Raji (cell line): Measurements from ENCODE around the gene PTGS2.

Experiments used
- POLR2A ChIP-seq: IDR thresholded peaks from 2 replicates; pipeline ENCODE4 v1.6.1; 2011; ENCODE audit warnings: low read depth, low read length, control low read depth; ENCODE audit not compliant: insufficient read depth

PTGS2 gene

DNA sequence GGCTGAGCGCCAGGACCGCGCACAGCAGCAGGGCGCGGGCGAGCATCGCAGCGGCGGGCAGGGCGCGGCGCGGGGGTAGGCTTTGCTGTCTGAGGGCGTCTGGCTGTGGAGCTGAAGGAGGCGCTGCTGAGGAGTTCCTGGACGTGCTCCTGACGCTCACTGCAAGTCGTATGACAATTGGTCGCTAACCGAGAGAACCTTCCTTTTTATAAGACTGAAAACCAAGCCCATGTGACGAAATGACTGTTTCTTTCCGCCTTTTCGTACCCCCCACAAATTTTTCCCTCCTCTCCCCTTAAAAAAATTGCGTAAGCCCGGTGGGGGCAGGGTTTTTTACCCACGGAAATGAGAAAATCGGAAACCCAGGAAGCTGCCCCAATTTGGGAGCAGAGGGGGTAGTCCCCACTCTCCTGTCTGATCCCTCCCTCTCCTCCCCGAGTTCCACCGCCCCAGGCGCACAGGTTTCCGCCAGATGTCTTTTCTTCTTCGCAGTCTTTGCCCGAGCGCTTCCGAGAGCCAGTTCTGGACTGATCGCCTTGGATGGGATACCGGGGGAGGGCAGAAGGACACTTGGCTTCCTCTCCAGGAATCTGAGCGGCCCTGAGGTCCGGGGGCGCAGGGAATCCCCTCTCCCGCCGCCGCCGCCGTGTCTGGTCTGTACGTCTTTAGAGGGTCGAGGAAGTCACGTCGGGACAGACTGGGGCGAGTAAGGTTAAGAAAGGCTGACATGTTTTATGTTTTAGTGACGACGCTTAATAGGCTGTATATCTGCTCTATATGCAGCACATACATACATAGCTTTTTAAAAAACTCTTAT is at the start of gene PTGS2:
TSS of gene PTGS2 (minus strand) at position 179 of the 817 bp plus-strand sequence. CDS start at position 46, 133 bp downstream.
- no peak for TF ChIP-seq POLR2A

DNA sequence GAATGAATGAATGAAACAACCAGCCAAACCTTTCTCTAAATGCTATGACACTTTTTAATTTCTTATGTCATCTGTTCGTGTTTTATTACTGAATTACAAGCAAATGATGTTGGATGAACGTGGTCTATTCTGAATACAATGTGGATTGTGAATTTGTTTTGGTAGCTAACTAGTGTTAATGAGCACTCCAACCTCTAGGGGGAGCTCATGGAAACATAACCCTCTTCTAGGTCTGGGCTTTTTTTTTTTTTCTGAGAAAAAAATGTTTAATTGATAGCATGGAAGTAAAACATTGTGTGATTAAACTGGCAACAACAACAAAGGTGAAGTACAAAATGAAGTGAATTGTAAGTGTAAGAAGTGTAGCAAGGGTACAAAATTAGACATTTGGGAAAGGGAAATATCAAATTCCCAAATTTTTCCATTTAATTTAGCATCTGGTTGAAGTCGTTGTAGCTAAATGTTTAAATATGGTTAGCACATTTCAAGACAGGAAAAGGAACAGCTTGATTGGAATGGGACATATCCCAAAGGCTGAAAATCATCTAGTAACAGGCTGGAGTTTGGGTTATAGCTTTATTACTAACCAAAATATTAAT is 42.6 kb upstream of the PTGS2 start:
- TF ChIP-seq POLR2A: no peak

DNA sequence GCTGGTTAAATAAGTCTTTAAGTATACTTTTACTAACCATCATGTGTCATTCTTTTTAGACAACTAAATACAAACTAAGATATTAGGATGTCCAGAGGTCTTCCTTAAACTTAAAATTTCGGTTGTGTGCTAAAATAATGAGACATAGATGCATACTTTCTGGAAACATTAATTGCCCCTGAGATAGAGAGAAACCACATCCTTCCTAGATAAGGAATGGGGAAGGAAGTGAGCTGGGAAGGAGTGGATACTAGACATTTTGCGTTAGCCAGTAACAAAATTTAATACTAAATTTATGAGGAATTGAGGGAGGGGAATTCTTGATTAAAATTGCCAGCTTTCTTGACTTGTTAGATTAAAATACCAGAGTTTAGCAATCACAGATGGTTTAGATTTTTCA is 37.1 kb upstream of the PTGS2 start:
- TF ChIP-seq POLR2A: no peak

DNA sequence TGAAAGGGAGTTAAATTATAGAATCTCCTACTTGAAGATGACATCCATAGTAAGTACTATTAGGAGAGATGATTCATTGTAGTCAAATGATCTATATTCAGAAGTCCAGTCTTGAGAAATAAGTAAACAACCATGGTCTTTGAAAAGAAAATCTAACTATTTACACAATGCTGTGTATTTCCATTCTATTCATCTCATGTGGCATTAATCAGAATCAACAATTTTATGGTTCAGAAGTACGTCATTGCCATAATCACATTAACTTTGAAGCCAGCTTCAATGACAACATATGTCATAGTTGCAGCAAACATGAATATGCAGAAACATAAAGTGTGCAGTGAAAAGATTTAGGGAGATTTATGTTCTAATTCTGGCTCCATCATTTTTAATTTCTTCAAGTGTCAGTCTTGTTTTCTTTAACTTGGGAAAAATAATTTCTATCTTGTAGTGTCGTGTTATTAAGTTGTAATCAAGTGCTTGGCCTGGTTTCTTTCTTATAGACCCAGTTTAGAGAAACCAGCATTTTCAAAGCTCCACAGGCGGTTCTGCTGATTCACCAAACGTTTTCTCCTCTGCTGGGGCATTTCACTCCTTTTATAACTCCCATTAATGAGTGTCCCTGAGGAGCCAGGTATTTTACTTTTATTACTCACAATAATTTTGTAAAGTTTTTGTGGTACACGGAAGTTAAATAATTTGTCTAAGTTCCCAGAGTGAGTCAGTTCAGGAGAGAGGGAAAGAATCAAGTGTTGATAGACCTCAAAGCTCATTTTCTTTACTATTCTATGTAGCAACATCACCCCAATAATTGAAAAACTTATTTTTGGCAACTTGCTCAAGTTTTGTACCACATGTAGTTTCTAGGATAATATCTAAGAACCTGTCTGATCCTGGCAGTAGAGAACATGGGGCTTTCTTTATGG is 35.9 kb upstream of the PTGS2 start:
- TF ChIP-seq POLR2A: no peak

DNA sequence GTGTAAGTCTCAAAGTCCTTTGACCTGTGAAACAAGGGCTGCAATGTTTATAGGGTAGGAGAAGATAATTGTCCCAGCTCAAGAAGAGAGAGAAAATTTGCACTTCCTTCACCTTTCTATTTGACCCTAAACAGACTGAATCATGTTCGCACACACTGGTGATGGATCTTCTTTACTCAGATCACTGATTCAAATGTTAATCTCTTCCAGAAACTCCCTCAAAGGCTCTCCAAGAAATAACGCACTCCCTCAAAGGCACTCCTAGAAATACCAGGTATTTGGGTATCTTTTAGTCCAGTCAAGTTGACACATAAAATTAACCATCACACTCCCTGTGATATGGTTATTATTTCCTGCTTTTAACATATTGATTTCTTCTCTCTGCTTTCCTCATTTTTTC is 30.5 kb upstream of the PTGS2 start:
- no peak for TF ChIP-seq POLR2A

DNA sequence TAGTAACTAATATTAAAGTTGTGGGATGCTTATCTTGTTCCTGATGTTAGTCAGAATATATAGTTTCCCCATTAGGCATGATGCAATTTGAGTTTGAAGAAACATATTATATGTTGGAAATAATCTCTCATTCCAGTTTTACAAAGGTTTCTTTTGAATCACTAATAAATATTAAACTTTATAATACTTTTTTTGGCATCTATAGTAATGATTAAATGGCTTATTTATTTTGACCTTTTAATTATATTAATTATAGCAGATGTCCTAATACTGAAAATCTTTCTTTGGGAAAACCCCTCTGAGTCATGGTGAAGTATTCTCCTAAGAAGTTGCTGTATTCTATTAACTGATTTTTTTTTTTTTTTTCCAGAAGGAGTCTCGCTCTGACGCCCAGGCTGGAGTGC is 28.5 kb upstream of the PTGS2 start:
- TF ChIP-seq POLR2A: no peak

DNA sequence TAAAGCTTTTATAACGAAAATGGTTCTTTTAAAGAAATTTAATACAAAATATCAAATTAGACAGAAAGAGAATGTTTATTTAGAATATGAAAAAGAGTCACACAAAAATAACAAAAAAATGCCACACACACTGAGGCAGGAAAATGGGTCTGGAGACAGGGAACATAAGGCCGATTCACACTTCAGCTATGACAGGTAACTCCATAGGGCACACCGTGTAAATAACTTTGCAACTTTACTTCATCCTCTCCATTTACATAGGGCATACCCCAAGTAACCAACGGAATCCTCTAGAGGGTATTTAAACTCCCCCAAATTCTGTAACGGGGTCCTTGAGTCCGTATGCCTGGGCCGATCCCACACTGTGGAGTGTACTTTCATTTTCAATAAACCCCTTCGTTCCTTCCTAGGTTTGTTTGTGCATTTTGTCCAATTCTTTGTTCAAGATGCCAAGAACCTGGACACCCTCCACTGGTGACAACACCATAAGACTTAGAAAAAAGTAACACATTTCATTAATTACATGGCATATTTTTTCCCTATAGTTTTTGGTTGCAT is 23.1 kb upstream of the PTGS2 start:
- no peak for TF ChIP-seq POLR2A

DNA sequence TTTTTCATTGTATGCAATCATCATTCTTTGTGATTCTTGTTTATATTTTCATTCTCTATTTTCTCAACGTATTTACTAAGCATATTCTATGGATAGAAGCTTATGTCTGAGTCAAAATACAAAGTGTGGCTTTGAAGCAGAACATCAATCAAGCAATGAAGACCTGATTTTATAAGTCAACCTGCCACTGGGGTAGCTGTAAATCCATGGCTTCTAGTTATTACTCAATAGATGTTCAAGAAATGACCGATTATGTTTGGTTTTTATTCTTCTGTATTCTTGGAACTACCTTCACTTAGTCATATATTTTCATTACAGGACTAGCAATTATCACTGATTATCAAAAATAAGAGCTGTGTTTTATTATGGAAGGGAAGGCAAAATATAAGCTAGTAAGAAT is 20.5 kb upstream of the PTGS2 start:
- TF ChIP-seq POLR2A: no peak

DNA sequence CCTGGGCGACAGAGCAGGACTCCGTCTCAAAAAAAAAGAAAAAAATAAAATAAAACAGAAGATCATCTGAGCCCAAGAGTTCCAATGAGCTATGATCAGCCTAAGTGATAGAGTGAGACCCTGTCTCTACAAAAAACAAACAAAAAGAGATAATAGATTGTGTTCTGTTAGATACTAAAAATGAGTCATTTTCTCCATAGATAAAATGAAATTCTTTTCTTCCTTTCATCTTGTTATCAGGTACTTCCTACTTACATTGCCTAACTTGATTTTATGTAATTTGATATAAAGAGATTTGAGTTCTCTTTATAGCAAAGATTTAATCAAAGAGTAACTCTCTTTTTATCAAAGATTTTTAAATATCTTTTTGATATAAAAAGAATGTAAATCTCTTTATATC is 19.3 kb upstream of the PTGS2 start:
- no peak for TF ChIP-seq POLR2A

DNA sequence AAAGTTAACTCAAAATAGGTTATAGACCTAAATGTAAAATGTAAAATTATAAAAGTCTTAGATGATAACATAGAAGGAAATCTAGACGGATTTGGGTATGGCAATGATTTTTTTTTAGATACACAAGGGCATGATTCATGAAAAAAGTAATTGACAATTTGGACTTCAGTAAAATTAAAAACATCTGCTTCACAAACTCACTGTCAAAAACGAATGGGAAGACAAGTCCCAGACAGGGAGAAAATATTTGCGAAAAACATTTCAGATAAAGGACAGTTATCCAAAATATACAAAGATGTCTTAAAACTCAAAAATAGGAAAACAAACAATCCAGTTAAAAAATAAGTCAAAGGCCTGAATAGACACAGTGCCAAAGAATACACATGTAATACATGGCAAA is 9.7 kb upstream of the PTGS2 start:
- TF ChIP-seq POLR2A: no peak

DNA sequence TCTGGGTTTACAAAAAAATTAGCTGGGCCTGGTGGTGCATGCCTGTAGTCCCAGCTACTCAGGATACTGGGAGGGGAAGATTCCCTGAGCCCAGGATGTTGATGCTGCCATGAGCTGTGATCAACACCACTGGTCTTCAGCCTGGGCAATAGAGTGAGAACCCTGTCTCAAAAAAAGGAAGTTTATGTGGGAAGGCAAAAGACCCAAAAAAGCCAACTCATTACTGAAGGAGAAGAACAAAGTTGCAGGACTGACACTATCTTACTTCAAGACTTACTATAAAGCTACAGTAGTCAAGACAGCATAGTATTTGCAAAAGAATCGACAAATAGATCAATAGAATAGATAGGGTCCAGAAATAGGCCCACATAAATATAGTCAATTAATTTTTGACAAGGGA is 9.2 kb upstream of the PTGS2 start:
- TF ChIP-seq POLR2A: no peak

DNA sequence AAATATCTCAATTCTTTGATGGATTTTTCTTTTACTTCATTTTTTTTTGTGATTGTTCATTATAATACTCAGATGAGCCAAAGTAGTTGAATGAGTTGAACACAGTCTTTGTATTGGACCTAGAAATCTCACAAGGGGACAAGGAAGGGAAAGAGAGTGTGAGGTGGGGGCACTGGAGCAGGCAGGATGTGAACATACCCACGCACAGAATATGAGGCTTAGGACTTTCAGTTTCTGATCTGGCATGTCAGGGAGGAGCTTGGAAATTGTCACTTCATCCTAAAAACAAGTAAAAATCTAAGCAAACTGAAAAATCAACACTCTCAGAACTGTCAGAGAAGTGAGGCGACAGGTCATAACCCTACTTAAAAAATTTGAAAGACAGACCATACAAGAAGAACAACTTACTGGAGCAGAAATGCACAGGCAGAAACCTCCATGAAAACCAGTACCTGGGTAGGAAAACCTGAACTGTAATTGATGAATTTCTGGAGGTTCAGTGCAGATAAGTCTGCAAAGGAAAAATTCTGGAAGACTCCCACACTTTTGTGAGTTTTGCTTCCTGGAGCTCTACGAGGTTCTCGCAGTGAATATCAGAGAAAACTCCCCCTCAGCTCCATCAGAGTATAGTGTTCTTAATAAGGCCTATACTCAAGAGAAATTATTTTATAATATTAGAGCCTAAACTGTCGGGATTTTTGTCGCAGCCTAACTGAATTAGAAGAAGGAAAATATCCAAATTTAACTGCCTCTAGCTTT is 3.6 kb upstream of the PTGS2 start:
- no peak for TF ChIP-seq POLR2A

DNA sequence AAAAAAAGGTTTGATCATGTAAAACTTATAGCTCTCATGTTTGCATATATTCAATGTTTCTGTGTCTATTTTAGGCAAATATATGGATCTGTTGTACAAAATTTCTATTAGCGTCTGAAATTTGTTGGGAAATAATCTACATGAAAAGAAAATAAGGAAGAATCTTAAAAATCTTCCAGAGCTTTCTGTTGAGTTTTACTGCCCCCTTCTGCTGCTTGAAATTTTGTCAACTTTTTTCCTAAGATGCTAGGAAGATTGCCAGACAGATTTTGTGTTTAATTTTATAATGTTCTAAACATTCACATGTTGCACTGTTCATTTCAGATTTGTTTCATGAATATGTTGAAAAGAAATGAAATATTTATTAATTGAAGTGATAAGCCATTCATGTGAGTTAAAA is 2.5 kb upstream of the PTGS2 start:
- no peak for TF ChIP-seq POLR2A

DNA sequence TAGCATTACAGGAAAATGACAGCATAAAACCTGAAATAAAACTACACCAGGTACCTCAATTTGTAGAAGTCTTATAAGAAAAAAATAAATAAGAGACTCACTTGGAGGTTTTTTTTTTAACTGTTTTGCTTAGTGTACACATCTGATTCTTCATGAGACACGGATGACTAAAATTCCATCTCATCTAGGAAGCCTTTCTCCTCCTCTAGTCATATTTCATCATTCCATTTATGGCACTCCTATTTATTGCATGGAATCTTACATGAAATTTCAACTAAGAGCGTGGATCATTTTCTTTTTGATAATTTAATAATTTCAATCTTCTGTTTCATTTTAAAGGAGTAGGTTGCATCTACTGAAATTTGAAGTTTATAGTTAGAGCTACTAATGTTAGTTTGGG is 1.6 kb upstream of the PTGS2 start:
- no peak for TF ChIP-seq POLR2A

DNA sequence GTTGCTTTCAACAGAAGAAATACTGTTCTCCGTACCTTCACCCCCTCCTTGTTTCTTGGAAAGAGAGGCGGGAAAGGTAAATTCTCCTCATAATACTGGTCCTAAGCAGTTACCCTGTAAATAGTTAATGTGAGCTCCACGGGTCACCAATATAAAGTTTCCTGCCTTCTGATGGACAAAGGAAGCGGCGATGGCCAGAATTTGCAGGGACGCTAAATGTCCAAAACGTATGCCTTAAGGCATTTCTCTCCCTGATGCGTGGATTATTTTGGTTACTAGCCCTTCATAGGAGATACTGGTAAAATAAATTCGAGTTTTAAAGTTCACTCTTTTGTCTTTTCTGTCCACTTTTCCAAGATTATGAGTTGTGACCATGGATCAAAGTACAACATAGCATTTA is 898 bp upstream of the PTGS2 start:
- no peak for TF ChIP-seq POLR2A
